NCI-H1694 (cell line): ENCODE results near the gene PLEKHD1.
"Not testable (repeated sequence)": the region's sequence is repeated elsewhere in the genome, so short reads cannot be mapped to it uniquely, and the experiment has no call there.

ENCODE experiments used
- DNase-seq: peaks from one replicate; lab custom pipeline; 2025; lab: John Stamatoyannopoulos, UW

PLEKHD1 gene

DNA sequence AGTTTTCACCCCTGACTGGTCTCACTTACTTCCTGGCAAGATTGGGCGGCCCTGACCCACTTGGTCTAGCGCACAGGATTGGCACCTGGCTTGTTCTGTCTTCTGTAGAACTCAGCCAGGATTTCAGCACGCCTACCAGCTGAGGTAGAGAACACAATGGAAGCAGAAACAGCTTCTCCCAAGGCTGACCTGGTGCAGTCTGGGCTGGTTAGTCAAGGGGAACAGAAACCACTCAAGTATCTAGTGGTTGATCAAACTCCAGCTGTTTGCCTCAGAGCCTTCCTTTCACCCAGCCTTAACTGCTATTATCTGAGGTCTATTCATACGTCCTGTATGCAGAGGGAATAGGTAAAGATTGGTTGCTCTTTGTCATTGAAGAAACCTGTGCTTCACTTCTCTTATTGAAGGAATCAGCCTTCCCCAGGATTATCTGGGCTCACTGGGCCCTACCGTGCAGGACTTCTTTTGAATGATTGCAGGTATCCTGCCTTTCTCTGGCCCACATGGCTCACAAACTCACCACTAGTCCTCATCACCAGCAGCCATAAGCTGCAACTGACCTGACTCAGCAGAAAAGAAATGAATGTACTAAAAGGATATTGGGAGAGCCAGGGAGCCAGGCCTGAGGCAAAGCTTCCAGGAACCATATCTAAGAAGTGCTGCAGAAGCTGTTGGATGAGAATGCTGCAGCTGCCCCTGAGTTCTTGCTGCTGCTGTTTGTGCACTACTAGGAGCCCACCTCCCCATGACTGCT is 2.5 kb upstream of the PLEKHD1 start:
- no peak for DNase-seq

DNA sequence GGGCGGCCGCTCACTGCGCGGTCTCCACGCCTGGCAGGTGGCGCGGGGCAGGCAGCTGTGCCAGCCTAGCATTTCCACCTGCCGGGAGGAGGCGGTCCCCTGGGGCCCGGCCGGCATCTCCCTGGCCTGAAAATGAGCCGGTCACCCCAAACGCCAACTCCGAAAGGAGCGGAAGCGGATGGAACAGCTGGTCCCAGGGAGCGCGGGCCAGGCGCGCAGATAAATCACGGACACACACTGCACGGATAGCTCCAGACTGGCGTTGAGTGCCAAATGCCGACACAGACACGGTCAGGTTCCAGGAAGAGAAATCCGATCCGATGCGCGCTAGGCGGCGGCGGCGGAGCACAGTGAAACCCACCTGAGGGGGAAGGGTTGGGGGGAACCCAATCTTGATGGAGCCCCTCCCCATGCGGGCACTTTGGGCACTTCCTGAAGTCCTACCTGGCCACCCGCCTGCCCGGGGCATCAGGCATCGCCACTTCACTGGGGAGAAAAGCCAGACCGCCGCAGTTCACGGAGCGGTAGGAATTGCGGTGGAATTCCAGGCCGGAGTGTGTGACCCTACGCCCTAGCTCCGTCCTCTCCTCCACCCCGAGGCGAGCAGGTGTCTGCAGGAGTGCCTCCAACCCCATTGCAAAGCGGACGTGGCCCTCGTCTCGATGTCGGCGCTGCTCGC is 624 bp upstream of the PLEKHD1 start:
- DNase-seq, result no peak

DNA sequence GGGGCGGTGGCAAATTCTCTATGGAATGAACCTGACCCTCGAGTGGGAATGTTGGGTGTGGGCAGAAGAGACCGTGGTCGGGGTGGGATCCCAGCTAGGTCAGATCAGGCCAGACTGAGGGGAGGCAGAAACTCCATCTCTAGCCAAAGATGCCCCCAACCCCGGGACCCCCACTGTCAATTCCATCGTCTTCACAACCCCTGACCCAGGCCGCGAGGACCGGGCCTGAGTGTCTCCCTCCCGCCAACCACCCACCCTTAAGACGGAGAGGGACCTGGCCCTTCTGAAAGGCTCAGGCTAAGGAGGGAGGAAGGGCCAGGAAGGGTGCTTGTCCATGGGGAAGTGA is 760 bp downstream of the PLEKHD1 start:
- DNase-seq, result no peak

DNA sequence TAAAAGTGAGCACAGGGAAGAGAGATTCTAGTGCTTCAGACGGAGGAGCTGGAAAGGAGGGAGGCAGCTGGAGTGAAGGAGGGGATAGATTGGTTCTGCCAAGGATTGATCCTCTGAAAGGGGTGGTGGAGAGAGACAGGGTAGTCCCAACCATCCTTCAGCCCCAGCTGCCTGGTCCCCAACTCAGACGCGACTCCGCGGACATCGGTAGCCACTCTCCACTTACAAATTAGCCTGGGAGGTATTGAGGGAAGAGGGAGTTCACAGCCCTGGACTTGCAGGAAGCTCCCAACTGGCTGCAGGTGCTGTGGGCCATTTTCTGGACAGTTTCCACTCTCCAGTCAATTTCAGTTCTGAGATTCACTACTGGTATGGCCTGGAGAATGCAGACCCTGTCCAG is 1.2 kb downstream of the PLEKHD1 start:
- no peak for DNase-seq

DNA sequence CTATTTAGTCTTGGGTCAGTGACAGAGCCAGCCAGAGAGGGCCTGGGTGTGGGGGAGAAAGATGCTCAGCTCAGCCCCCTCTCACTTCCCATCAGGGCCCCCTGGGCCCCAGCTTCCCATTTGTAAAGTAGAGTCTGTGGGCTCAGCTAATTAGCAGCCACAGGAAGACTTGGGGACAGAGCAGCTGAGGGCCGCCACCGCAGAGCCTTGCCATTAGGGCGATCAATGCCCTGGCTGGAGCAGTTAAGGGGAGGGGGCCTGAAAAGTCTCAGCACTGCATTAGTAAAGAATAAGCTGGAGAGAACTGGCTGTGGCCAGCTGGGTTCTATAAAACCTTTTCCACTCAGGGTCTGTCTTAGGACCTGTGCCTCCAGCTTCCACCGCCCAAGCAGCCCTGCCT is 2.7 kb downstream of the PLEKHD1 start:
- no peak for DNase-seq

DNA sequence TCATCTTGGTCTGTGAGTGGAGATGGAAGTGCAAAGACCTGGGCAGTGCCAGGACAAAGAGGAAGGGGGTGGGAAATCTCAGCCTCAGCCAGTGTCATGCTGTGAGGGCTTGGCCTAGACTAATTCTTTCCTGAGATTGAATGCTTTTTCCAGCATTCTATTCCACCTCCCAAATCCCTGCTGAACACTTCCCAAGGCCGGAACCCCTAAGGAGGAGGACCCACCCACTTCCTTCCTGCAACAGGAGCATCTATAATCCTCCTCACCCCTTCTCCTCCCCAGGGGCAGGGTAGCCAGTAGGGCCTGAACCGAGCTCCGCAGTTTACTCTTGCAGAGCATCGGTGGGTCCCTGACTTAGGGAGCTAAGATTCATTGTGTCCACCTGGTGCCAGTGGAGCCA is 3.2 kb downstream of the PLEKHD1 start:
- DNase-seq, result no peak

DNA sequence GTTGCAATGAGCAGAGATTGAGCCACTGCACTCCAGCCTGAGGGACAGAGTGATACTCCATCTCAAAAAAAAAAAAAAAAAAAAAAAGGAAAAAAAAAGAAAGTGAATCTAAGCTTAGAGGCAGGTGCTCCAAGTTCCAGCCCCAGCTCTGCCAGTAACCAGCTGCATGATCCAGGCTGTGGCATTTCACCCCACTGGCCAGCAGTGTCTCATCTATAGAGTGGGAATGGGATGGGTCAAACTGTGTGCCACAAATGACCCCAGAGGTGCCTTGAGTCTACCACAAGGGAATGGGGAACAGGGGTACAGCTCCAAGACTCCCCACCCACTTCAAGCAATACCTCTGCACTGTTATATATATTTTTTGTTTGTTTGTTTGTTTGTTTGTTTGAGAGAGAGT is 5.0 kb downstream of the PLEKHD1 start:
- DNase-seq, result no peak

DNA sequence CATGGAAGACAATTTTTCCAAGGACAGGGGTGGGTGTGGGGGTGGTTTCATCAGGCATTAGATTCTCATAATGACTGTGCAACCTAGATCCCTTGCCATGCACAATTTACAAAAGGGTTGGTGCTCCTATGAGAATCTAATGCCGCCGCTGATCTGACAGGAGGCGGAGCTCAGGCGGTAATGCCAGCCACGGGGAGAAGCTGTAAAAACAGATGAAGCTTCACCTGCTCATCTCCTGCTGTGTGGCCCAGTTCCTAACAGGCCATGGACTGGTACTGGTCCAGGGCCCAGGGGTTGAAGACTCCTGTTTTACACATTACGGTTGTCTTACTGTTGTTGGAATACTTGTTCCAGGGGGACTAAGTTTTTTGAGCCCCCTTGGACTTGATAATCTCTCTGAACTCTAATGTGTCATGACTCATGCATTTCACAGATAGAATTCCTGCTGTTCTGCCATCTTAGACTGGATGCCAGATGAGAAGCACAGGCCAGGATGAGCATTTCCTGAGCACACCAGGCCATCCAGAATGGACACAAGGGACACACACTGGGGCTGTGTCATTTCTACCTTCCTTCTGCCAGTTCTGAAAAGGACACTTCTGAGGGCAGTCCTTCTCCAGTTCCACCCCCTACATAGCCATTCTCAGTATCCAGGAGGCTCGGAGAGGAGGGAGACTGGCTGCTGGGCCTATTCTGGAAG is 5.8 kb downstream of the PLEKHD1 start:
- no peak for DNase-seq

DNA sequence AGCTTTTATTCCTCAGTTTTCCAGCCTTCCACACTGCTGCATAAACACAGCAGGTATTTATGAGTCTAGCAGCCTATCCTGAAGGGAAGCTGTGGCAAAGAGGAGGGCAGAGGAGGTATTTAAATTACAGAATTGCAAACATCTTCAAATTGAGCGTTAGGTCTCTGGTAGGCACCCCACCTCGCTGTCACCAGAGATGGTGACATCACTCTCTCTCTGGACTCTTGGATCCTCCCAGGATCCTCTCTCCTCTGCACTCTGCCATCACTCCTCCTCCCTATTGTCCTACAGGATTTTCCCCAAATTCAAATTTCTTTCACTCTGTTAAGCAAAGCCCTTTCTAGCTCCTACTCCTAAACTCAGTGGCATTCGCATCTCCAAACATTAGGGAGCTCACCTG is 6.7 kb downstream of the PLEKHD1 start:
- no peak for DNase-seq

DNA sequence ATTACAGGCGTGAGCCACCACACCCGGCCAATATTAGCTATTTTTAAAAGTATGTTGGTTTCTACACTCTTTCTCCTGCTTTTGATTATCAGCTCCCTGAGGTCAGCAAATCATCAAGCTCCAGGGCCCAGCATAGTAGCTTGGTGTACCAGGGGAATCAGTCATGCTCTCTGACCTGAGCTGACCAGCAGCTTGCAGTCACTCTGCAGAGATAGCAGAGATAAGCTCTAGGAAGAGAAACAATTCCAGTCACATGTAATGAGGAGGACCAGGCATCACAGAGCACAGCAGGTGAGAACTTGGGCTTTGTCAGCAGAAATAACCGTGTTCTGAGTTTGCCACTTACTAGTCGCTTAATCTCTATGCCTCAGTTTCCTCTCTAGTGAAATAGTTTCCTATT is 8.5 kb downstream of the PLEKHD1 start:
- no peak for DNase-seq

DNA sequence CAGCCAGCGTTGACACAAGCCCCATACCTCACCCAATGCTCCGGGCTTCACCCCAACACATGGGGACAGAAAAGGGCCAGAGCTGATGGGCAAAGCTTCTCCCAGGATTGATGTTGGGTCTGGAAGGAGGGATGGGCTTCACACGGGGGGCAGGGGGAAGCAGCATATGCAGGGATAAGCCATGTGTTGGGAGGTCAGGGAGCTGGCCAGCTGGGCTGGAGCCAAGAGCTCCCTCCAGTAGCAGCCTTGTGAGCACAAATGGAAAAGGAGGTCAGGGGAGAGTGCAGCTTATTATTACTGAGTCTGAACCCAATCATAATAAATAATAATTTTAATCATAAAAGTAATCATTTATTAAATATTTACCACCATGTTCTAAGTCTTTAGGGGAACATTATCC is 9.3 kb downstream of the PLEKHD1 start:
- no peak for DNase-seq

DNA sequence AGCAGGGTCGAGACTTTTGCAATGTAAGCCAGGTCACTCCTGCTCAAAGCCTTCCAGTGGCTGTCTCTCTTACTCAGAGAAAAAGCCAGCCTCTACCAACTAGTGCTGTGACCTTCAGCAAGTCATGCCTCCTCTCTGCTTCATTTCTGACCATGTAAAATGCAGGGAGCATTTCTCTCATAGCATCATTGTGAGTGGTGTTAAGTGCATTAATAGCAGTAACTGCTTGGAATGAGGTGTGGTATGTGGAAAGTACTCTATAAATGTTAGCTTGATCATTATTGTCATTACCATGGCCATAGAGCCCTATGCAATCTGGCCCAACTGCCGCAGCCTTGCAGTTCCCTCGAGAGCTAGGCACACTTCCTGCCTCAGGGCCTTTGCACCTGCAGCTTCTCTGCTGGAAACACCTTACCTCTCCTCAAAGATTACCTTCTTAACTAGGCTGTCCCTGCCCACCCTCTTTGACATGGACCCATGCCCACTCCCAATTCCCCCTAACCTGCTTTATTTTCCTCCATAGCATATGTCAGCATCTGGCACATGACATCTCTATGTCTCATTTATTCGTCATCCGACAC is 10.9 kb downstream of the PLEKHD1 start:
- no peak for DNase-seq

DNA sequence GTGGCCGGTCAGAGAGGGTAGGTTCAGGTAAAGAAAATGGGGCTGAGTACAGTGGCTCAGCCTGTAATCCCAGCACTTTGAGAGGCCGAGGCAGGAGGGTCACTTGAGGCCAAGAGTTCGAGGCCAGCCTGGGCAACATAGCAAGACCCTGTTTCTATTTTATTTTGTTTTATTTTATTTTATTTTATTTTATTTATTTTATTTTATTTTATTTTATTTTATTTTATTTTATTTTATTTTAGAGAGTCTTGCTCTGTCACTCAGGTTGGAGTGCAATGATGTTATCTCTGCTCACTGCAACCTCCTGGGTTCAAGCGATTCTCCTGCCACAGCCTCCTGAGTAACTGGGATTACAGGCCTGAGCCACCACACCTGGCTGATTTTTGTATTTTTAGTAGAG is 13.3 kb downstream of the PLEKHD1 start:
- DNase-seq, result not testable (repeated sequence)

DNA sequence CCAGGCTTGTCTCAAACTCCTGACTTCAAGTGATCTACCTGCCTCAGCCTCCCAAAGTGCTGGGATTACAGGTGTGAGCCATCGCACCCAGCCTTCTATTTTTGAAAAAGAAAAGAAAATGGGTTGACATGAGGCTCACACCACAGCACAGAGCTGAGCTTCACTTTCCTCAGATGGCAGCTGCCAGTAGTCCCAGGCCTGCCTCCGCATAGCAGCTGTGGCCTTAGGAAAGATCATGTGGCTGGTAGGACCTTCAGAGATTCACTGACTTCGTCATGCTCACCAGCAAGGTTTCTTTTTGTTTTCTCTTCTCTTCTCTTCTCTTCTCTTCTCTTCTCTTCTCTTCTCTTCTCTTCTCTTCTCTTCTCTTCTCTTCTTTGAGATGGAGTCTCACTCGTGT is 13.8 kb downstream of the PLEKHD1 start:
- DNase-seq, result not testable (repeated sequence)

DNA sequence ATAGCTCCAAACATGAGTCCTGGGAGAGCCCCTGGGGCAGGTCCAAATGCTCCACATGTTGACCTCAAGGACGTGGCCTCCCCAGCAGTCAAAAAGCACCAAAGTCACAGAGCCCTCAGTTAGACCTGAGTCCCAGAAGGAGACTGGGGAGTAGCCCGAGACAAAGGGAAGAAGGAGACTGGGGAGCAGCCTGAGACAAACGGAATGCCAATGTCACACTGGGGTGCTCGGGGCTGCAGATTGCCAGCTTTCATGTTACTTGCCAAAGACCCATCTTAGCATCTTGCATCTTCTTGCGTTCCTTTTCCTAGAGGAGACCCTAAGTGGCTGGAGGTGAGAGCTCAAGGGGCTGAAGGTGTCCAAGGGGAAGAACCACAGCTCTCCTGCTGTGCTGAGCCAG is 14.9 kb downstream of the PLEKHD1 start:
- DNase-seq, result no peak

DNA sequence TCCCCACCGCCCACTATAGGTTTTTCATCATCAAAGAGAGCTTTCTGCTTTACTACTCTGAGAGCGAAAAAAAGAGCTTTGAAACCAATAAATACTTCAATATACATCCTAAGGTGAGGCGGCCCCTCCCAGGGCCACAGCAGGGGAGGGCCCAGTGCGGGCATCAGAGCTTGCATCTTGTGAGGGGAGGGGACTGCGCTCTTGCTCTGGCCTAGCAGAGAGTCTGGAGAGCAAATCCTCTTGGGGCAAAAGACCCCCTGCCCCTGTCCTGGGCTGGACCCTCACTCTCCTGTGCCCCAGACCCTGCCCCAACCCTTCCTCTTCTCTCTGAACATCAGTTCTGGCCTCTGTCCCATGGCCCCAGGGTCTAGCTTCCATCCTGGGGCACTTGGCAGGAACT is 15.6 kb downstream of the PLEKHD1 start:
- no peak for DNase-seq

DNA sequence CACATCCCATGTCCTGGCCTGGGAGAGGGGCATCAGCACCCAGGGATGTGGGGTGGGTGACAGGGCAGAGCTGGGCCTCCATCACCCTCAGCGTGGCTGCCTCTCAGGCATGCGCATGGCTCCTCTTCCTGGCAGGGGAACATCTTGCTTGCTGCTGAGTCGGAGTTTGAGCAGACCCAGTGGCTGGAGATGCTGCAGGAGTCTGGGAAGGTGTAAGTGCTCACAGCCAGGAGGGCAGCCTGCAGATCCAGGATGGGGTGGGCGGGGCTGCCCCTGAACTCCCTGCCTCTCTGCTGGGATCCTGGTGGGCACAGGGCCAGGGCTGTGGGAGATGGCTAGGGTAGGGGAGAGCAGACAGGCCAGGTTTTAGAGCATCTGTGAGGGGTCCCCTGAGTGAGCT is 16.2 kb downstream of the PLEKHD1 start:
- peak; percentile 72 for DNase-seq

DNA sequence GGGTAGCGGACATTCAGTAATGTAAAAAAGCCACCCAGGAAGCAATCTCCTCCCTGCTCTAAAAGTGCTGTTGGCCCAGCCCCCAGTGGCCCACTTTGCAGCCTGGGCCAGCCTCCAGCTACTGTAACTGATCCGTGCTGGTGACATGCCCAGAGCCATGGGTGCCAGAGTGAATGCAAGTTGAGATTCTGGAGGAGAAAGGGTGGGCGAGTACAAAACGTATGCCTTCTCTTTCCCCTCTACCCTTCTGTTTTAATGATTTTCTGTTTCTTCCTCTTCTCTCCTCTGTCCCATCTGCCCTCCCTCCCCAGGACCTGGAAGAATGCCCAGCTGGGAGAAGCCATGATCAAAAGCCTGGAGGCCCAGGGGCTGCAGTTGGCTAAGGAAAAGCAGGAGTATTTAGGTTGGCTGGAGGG is 16.9 kb downstream of the PLEKHD1 start:
- DNase-seq, result peak; percentile 90

DNA sequence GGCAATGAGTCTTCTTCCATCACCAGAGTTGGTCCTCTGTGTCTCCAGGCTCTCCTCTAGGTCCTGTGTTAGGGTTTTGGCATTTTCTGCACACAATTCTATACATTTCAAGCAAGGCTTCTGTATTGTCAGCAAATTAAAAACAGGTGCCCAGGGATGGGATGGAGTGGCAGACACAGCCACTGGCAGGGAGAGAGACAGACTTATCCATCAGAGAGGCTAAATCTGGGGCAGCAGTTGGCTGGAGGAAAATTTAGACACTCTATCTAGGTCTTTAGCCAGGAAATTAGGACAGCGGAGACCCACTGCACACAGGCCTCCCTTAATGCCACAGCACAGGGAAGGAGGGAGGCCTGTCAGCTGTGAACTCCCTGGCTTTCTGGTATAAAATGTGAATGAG is 20.2 kb downstream of the PLEKHD1 start:
- DNase-seq, result no peak

DNA sequence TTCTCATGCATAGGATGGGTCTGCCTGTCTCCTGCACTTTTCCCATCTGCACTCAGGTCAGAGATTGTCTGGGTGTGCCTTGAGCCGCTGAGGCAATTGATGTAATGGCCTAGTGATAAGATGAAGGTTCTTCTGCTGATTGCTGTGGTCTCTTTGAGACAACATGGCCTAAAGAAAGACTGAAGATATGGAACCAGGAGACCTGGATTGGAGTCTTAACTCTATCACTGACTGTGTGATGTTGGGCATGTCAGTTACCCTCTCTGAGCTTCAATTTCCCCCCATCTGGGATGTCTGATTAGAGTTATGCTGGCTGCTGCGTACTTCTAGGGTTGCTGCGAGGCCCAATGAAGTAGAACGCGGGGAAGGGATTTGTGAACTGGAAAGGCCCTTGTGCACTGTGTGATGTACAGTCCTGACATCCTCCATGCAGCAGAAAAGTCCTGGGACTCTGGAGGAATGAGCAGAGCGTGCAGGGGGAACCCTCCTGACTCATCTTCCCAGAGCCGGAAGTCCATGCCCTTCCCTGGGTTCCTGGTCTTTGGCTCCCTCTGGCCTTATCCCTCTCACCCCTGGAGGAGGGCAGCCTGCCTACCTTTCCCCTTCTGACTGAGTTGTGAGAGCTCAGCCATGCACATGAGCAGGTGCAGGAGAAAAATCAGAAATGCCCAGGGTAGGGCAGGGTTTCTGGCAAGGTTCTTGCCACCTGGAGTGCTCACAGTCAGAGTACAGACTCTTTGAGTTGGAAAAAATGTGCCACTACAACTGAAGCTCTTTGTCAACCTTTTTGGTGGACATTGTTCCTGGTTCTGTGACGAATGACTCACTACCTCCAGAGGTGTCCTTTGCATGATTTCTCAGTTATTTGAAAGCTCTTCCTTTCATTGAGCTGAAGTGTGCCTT is 21.1 kb downstream of the PLEKHD1 start:
- no peak for DNase-seq

DNA sequence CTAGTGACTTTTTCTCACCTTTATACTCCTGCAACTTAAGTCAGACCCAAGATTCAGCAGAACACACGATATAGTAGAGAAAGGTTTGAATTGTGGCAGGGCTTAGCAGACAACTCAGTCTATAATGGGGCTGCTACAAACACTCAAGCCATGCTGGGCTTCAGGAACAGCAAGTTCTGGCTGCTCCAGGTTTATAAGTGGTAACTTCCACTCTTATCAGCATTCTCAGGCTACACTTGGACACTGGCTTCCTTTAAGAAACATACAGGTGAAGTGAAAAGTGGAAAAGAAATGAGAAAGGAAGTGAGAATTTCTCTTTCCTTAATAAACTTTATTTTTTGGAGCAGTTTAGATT is 21.7 kb downstream of the PLEKHD1 start:
- no peak for DNase-seq
